Activated naive CD4-positive, alpha-beta T cell treated with anti-CD3 and anti-CD28 coated beads, Interleukin-2, amount 10 ng/mL, durations not matched to agents 7 days and 5 days (primary cell): ENCODE measurements around the gene SLC8A2.
A peak's percentile ranks its signal among the peaks of the same experiment; 100 is the strongest.

Source experiments
- CTCF ChIA-PET: fragments of 350-600 bp; sonication (Branson Sonifier 250); formaldehyde crosslinking; loops from one replicate; lab custom pipeline; 2021; ENCODE audit warnings: antibody characterized with exemption; lab: Charles Lee
- DNase-seq: peaks from one replicate; pipeline ENCODE4 v3.0.0-alpha.2; 2020
- H3K27ac Mint-ChIP-seq: one replicate; pipeline ENCODE4 v1.8.0; 2021; ENCODE audit warnings: mild to moderate bottlenecking, moderate library complexity, mixed read lengths
- H3K27me3 Mint-ChIP-seq: one replicate; pipeline ENCODE4 v1.8.0; 2021; ENCODE audit warnings: mild to moderate bottlenecking, mixed read lengths
- H3K36me3 Mint-ChIP-seq: one replicate; pipeline ENCODE4 v1.8.0; 2021; ENCODE audit warnings: mixed read lengths
- H3K4me1 Mint-ChIP-seq: one replicate; pipeline ENCODE4 v1.8.0; 2021; ENCODE audit warnings: mixed read lengths
- H3K4me3 Mint-ChIP-seq: one replicate; pipeline ENCODE4 v1.8.0; 2021; ENCODE audit warnings: mild to moderate bottlenecking, moderate library complexity, mixed read lengths
- H3K9me3 Mint-ChIP-seq: one replicate; pipeline ENCODE4 v1.8.0; 2021; ENCODE audit warnings: mixed read lengths

Gene SLC8A2

GRCh38 chr19:47432091-47432490 is 39.6 kb downstream of the SLC8A2 start:
- Mint-ChIP-seq H3K9me3 (peaks cover 5% of the 10 kb centered on the region), H3K36me3 (no peaks in the 10 kb centered on the region), H3K4me3 (no peak overlapping the region), H3K4me1 (peaks cover 71% of the 10 kb centered on the region), H3K27ac (no peak overlapping the region), H3K27me3 (peaks cover 30% of the 10 kb centered on the region)
- DNase-seq: no peak
- CTCF ChIA-PET: interaction anchor here (1.2 to 11.1 kb wide), 3 partner anchors 41 to 276 kb away, joined by 3 to 158 read pairs (median 90); partner anchors contain the start of gene EHD2

GRCh38 chr19:47430041-47430802 is 41.5 kb downstream of the SLC8A2 start:
- Mint-ChIP-seq H3K27ac (peak overlapping the region; percentile 3), H3K36me3 (no peaks in the 10 kb centered on the region), H3K9me3 (peaks cover 5% of the 10 kb centered on the region), H3K4me1 (peaks cover 52% of the 10 kb centered on the region), H3K4me3 (peak overlapping the region; percentile 41), H3K27me3 (peaks cover 24% of the 10 kb centered on the region)
- CTCF ChIA-PET: interaction anchor here (0.7 to 2.7 kb wide), 4 partner anchors 12 to 283 kb away, joined by 3 to 11 read pairs (median 6); partner anchors contain the start of gene EHD2
- DNase-seq: peak; percentile 62

- Mint-ChIP-seq H3K4me1 (peaks cover 44% of the 10 kb centered on the region), H3K36me3 (no peaks in the 10 kb centered on the region), H3K9me3 (peaks cover 5% of the 10 kb centered on the region), H3K27ac (no peak overlapping the region), H3K4me3 (no peak overlapping the region), H3K27me3 (peaks cover 18% of the 10 kb centered on the region)
- DNase-seq: no peak
- CTCF ChIA-PET: interaction anchor here (0.7 to 2.7 kb wide), 13 partner anchors 7 to 284 kb away, joined by 3 to 21 read pairs (median 9); partner anchors contain the start of genes DHX34 and EHD2
Measured at GRCh38 chr19:47429140-47429793, 42.4 kb downstream of the SLC8A2 start.

- CTCF ChIA-PET: interaction anchor here (0.6 to 2.7 kb wide), 32 partner anchors 8 to 1113 kb away, joined by 3 to 21 read pairs (median 3); partner anchors contain the start of genes DHX34, EHD2 and KPTN
- Mint-ChIP-seq H3K27me3 (peaks cover 15% of the 10 kb centered on the region), H3K4me1 (peaks cover 34% of the 10 kb centered on the region), H3K4me3 (no peak overlapping the region), H3K9me3 (peaks cover 5% of the 10 kb centered on the region), H3K27ac (no peak overlapping the region), H3K36me3 (no peaks in the 10 kb centered on the region)
- DNase-seq: peak; percentile 91
Measured at GRCh38 chr19:47428177-47428894, 43.4 kb downstream of the SLC8A2 start.

GRCh38 chr19:47427241-47428176 is 44.2 kb downstream of the SLC8A2 start:
- CTCF ChIA-PET: interaction anchor here (0.6 to 2.7 kb wide), 31 partner anchors 9 to 1114 kb away, joined by 3 to 21 read pairs (median 3); partner anchors contain the start of genes DHX34, EHD2 and KPTN
- Mint-ChIP-seq H3K27ac (no peak overlapping the region), H3K4me3 (no peak overlapping the region), H3K36me3 (no peaks in the 10 kb centered on the region), H3K9me3 (peaks cover 1% of the 10 kb centered on the region), H3K4me1 (peaks cover 26% of the 10 kb centered on the region), H3K27me3 (peaks cover 12% of the 10 kb centered on the region)
- peak; percentile 82 for DNase-seq

- Mint-ChIP-seq H3K4me3 (no peak overlapping the region), H3K4me1 (peaks cover 4% of the 10 kb centered on the region), H3K27me3 (peaks cover 6% of the 10 kb centered on the region), H3K9me3 (no peaks in the 10 kb centered on the region), H3K36me3 (no peaks in the 10 kb centered on the region), H3K27ac (no peak overlapping the region)
- CTCF ChIA-PET: no interaction called here
- DNase-seq: no peak
Measured at GRCh38 chr19:47423203-47423882, 48.4 kb downstream of the SLC8A2 start.

GRCh38 chr19:47422417-47423163 is 49.1 kb downstream of the SLC8A2 start:
- Mint-ChIP-seq H3K9me3 (no peaks in the 10 kb centered on the region), H3K4me1 (peaks cover 10% of the 10 kb centered on the region), H3K4me3 (no peak overlapping the region), H3K36me3 (no peaks in the 10 kb centered on the region), H3K27me3 (peaks cover 14% of the 10 kb centered on the region), H3K27ac (no peak overlapping the region)
- CTCF ChIA-PET: no interaction called here
- DNase-seq: no peak

GRCh38 chr19:47421844-47422395 is 49.8 kb downstream of the SLC8A2 start:
- no peak overlapping the region for H3K4me3 Mint-ChIP-seq
- DNase-seq: no peak

GRCh38 chr19:47421244-47421786 is 50.4 kb downstream of the SLC8A2 start:
- peaks cover 26% of the 10 kb centered on the region for H3K27me3 Mint-ChIP-seq
- CTCF ChIA-PET: no interaction called here

More at GRCh38 chr19:47421844-47422395, 49.8 kb downstream of the SLC8A2 start:
- no peak overlapping the region for H3K27ac Mint-ChIP-seq
- no peaks in the 10 kb centered on the region for H3K36me3 Mint-ChIP-seq
- H3K9me3 Mint-ChIP-seq: no peaks in the 10 kb centered on the region
- peaks cover 12% of the 10 kb centered on the region for H3K4me1 Mint-ChIP-seq
- CTCF ChIA-PET: no interaction called here
- peaks cover 20% of the 10 kb centered on the region for H3K27me3 Mint-ChIP-seq

GRCh38 chr19:47419789-47420188 is 51.9 kb downstream of the SLC8A2 start:
- Mint-ChIP-seq H3K9me3 (no peaks in the 10 kb centered on the region), H3K4me3 (no peak overlapping the region), H3K4me1 (peaks cover 12% of the 10 kb centered on the region), H3K36me3 (no peaks in the 10 kb centered on the region), H3K27ac (no peak overlapping the region), H3K27me3 (peaks cover 42% of the 10 kb centered on the region)
- no peak for DNase-seq
- CTCF ChIA-PET: no interaction called here

More at GRCh38 chr19:47421244-47421786, 50.4 kb downstream of the SLC8A2 start:
- Mint-ChIP-seq H3K27ac (no peak overlapping the region), H3K4me1 (peaks cover 12% of the 10 kb centered on the region), H3K9me3 (no peaks in the 10 kb centered on the region), H3K4me3 (no peak overlapping the region), H3K36me3 (no peaks in the 10 kb centered on the region)
- DNase-seq: no peak

- peak within 1 kb of the TSS; percentile 25 for H3K4me3 Mint-ChIP-seq
- peaks cover 47% of the 10 kb centered on the region for H3K27me3 Mint-ChIP-seq
- no peaks in the 10 kb centered on the region for H3K9me3 Mint-ChIP-seq
- H3K4me1 Mint-ChIP-seq: peaks cover 12% of the 10 kb centered on the region
- no peaks in the 10 kb centered on the region for H3K36me3 Mint-ChIP-seq
- no peak within 1 kb of the TSS for H3K27ac Mint-ChIP-seq
- peak; percentile 38 for DNase-seq
- CTCF ChIA-PET: interaction anchor here (1.0 kb wide), 1 partner anchor 10 kb away, joined by 3 read pairs; no protein-coding TSS in a partner anchor
Measured at GRCh38 chr19:47419030-47419783, 52.5 kb downstream of the SLC8A2 start, which contains the start of gene MEIS3. Gene MEIS3 (minus strand): TSS chr19:47419527. CDS start chr19:47419081, 446 bp downstream.
